Fibroblast of villous mesenchyme (primary cell): Measurements from ENCODE around the gene OTOP1. TPM values are rescaled to one million over a fixed set of nuclear protein-coding genes. Genes with fewer than 3 reads are reported as not detected.
A peak's percentile ranks its signal among the peaks of the same experiment; 100 is the strongest.
"Not testable (repeated sequence)": the region's sequence is repeated elsewhere in the genome, so short reads cannot be mapped to it uniquely, and the experiment has no call there.

Experiments
- DNase-seq: peaks from one replicate; pipeline ENCODE4 v3.0.0-alpha.2; 2010; ENCODE audit warnings: low read depth
- H3K4me3 ChIP-seq: 2 replicates; pipeline ENCODE4 v1.5.1; 2011; ENCODE audit warnings: low read depth, mild to moderate bottlenecking, low read length
- total RNA-seq: library from RNA; depleted of rRNA; stranded (reverse); fragments of >200 nt; gene quantifications from 2 replicates; pipeline ENCODE4 v1.2.3, GENCODE V29; 2012
- TF ChIP-seq, protein P1 (sequence below): IDR thresholded peaks from 2 replicates; pipeline ENCODE4 v1.5.1; 2012; ENCODE audit warnings: low read depth, mild to moderate bottlenecking, low read length; ENCODE audit not compliant: insufficient read depth

Gene OTOP1
- total RNA-seq, 1 donor = not detected

DNA sequence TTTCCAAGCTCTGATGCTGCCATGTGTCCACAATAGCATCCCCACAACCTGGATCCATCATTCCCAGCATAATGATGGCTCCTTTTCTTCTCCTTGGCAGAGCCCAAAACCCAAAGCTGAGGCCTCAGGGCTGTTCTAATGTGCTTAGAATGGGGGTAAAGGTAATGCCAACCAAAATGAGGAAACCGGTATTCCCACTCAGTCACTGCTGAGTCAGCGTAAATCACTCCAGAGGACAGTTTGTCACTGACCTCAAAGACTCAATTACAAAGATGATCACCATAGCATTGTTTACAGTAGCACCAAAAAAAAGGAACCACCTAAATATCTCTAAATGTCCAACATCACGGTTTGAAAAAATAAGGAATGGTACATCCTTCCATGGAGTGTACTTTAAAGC is 41.2 kb downstream of the OTOP1 start:
- DNase-seq = no peak
- TF ChIP-seq, protein P1, sequence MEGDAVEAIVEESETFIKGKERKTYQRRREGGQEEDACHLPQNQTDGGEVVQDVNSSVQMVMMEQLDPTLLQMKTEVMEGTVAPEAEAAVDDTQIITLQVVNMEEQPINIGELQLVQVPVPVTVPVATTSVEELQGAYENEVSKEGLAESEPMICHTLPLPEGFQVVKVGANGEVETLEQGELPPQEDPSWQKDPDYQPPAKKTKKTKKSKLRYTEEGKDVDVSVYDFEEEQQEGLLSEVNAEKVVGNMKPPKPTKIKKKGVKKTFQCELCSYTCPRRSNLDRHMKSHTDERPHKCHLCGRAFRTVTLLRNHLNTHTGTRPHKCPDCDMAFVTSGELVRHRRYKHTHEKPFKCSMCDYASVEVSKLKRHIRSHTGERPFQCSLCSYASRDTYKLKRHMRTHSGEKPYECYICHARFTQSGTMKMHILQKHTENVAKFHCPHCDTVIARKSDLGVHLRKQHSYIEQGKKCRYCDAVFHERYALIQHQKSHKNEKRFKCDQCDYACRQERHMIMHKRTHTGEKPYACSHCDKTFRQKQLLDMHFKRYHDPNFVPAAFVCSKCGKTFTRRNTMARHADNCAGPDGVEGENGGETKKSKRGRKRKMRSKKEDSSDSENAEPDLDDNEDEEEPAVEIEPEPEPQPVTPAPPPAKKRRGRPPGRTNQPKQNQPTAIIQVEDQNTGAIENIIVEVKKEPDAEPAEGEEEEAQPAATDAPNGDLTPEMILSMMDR = no peak
- H3K4me3 ChIP-seq = no peak overlapping the region

DNA sequence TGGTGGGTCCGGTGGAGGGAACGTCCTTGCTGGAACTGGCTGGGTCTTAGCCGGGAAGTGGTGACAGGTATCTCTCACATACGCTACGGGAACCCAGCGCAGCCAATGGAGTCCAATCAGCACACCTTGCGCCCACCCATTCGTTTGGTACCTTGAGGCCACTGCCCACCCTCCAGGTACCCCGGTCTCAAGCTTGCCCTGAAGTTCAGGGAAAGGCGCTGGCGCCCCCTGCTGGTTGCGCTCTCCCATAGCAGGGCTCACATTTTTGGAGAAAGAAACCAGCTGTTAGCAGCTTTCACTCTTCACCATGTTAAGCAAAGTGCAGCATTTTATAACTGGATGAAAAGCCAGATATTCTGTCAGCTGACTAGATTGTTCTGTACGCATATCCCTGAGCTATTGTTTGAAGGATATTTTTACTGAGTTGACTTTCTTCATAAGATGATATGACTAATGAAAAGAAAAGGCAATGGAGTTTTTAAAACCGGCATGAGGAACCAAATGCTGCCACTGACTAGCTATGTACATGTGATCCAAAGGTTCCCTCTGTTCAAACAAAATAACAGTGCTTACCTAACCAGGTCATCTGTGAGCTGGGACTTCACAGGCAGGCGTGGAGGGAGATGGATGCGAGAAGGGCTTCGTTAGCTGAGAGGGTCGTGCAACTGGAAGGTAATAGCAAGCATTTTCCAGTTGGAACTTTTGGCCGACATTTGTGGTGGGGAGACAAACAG is 43.7 kb downstream of the OTOP1 start:
- TF ChIP-seq, protein P1 = peak; percentile 67
- peak; percentile 13 for DNase-seq
- no peak overlapping the region for H3K4me3 ChIP-seq

DNA sequence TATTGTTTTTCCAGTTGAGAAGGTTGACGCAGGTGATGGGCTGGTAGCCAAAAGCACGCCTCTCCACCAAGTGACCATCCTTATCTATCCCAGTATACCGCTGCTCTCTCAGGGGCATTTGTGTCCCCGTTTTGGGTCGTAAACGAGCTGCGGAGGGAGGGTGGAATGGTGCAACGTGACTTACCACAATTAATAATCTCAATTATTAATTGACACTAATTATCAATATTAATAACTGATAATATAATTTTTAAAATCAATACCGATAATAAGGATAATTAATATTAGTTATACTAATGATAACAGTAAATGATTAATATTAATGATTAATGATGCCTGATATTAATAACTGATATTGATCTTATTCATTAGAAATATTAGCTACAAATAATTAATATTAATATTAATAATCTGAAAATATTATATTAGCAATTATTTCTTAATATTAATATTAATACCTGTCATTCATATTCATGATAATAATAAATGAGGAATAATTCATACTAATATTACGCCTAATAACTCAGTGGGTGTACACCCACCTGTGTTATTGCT is 56.1 kb downstream of the OTOP1 start:
- TF ChIP-seq, protein P1 = no peak
- no peak for DNase-seq
- no peak overlapping the region for H3K4me3 ChIP-seq

DNA sequence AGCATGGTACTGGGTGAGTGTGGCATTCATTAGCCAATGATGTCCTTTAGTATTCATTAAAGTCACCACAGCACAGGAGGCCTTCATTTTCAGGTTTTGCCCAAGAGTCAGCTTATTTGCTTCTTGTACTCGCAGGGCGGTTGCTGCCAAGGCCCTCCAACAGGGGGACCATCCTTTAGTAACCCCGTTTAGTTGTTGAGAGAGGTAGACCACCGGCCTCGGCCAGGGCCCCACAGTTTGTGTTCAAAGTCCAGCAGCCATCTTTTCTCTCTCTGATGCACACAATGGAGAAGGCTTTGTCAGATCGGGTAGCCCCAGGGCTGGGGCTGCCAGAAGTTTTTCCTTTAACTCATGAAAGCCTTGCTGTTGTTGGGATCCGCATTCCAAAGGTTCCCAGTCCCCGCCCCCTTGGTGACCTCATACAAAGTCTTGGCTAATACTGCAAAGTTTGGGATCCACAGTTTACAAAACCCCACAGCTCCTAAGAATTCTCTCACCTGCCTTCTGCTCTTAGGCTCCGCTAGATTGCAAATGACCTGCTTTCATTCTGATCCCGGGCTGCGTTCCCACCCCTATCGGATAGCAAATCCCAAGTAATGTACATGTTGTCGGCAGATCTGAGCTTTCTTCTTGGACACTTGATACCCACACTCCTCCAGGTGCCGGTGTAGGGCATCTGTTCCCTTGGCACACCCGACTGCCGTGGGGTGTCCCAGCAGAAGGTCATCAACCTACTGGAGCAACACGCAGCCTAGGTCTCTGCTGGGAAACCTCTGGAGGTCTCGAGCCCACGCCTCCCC is 58.5 kb downstream of the OTOP1 start:
- DNase-seq = not testable (repeated sequence)

DNA sequence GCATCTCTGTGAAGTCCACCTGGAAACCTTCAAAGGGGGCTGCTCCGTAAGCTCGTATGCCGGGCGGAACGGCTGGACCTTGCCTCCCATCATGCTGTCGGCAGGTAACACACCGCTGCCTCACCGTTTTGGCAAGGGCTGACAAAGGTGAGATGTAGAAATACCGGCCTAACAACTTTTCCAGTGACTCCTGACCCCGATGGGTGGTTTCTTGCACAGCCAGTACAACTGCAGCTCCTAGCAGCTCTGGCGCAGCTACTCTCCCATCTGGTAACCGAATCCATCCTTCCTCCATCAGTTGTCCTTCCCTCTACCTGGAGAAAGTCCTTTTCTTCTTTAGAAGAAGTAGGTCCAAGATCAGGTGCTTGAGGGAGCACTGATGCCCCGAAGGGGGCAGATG is 59.7 kb downstream of the OTOP1 start:
- not testable (repeated sequence) for DNase-seq, H3K4me3 ChIP-seq

More for the DNA sequence above, 58.5 kb downstream of the OTOP1 start:
- H3K4me3 ChIP-seq = not testable (repeated sequence)

DNA sequence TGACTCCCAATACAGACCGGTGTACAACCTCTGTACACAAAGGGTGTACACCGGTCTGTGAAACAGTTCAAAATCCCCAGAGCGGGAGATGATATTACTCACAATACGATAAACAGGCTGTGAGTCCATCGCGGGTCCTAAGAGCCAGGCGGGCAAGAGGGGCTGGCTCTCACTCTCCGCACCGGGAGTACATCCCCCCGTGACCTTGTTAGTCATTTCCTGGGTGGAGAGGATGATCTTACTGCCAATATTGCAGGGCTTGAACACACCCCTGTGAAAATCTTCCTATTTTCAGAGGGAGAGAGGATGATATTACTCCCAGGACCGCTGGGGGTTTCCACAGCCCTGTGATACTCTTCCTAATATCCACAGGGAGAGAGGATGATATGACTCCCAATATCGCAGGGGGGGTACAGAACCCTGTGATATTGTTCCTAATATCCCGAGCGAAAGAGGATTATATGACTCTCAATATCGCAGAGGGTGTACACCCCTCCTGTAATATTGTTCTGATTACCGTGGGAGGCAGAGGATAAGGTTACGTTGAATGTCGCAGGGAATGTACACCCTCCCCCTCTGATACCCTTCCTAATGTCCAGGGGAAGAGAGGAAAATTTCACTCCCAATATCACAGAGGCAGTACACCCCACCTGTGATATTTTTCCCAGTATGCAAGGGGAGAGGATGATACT is 60.9 kb downstream of the OTOP1 start:
- not testable (repeated sequence) for DNase-seq, H3K4me3 ChIP-seq

DNA sequence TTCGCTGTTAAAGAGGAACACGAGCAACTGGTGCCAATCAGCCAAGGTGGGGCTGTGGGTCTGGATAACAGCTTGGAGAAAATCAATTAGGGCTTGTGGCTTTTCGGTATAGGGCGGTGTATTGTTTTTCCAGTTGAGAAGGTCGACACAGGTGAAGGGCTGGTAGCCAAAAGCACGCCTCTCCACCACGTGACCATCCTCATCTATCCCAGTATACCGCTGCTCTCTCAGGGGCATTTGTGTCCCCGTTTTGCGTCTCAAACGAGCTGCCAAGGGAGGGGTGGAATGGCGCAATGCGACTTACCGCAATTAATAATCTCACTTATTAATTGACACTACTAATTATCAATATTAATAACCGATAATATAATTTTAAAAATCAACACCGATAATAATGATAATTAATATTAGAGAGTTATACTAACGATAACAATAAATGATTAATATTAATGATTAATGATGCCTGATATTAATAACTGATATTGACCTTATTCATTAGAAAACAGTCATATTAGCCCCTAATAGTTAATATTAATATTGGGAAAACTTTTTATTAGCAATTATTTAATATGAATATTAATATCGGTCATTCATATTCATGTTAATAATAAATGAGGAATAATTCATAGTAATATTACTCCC is 62.1 kb downstream of the OTOP1 start:
- not testable (repeated sequence) for H3K4me3 ChIP-seq, DNase-seq

DNA sequence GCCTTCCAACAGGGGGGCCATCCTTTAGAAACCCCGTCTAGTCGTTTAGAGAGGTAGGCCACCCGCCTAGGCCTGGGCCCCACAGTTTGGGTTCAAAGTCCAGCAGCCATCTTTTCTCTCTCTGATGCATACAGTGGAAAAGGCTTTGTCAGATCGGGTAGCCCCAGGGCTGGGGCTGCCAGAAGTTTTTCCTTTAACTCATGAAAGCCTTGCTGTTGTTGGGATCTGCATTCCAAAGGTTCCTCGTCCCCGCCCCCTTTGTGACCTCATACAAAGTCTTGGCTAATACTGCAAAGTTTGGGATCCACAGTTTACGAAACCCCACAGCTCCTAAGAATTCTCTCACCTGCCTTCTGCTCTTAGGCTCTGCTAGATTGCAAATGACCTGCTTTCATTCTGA is 64.5 kb downstream of the OTOP1 start:
- H3K4me3 ChIP-seq, DNase-seq: not testable (repeated sequence)

DNA sequence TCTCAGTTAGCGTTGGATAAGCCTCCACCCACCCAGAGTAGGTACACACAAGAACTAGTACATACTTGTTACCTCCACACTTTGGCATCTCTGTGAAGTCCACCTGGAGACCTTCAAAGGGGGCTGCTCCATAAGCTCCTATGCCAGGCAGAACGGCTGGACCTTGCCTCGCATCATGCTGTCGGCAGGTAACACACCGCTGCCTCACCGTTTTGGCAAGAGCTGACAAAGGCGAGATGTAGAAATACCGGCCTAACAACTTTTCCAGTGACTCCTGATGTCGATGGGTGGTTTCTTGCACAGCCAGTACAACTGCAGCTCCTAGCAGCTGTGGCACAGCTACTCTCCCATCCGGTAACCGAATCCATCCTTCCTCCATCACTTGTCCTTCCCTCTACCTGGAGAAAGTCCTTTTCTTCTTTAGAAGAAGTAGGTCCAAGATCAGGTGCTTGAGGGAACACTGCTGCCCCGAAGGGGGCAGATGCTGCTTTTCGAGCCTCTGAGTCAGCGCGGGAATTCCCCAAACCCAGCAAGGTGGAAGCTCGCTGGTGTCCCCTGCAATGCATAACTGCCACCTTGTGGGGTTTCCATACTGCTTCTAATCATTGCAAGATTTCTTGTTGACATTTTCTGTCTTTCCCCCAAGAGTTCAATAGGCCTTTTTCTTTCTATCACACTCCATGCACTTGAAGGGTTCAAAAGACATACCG is 65.6 kb downstream of the OTOP1 start:
- H3K4me3 ChIP-seq, DNase-seq: not testable (repeated sequence)
